HepG2 (cell line): ENCODE measurements around the gene FHL5. TPM values are rescaled to one million over a fixed set of nuclear protein-coding genes. Genes with fewer than 3 reads are reported as not detected.
"Not testable (repeated sequence)": the region's sequence is repeated elsewhere in the genome, so short reads cannot be mapped to it uniquely, and the experiment has no call there.

Source experiments
- ATAC-seq: fragments of 200-7000 bp; cut with Tn5 transposase; 3 replicates; pipeline ENCODE4 v1.9.1; 2020; ENCODE audit warnings: mild to moderate bottlenecking, moderate library complexity
- BruUV-seq: library from RNA; stranded (reverse); fragments of 400-500 nt; replicated peaks from 2 replicates; lab custom pipeline; 2021; lab: Mats Ljungman, UMichigan
- CTCF ChIA-PET: fragments of 300-600 bp; formaldehyde crosslinking; extraction: SDS; loops from one replicate; lab custom pipeline; 2021; ENCODE audit warnings: low total read pairs, inconsistent platforms, low intra/inter-chr PET ratio; lab: Yijun Ruan, JAX
- POLR2A ChIA-PET: fragments of 350-600 bp; sonication (Branson Sonifier 250); formaldehyde crosslinking; loops from one replicate; lab custom pipeline; 2020; ENCODE audit warnings: antibody characterized with exemption, inconsistent platforms; lab: Yijun Ruan, JAX
- DNase-seq: peaks from one replicate; pipeline ENCODE4 v3.0.0-alpha.2; 2015; ENCODE audit warnings: low spot score
- FAIRE-seq: peaks from 3 replicates; lab custom pipeline; 2011; peaks lifted over from hg19 to GRCh38; lab: Jason Lieb, UNC
- H2AFZ ChIP-seq: one replicate; pipeline ENCODE4 v1.6.1; 2011; ENCODE audit warnings: low read length, inconsistent platforms
- H3K27ac ChIP-seq: fragments of 300-600 bp; 3 replicates; pipeline ENCODE4 v1.8.0; 2011; ENCODE audit warnings: mixed run types, mild to moderate bottlenecking, mixed read lengths, low read length, inconsistent platforms; ENCODE audit not compliant: insufficient read depth; ENCODE audit errors: extremely low read length
- H3K27me3 ChIP-seq, 2 experiments: fragments of 200-600 bp in 1 of 2; 2 replicates in 1 of 2; 3 replicates in 1 of 2; pipeline versions ENCODE4 v1.6.0 to v1.8.0; 2011; ENCODE audit warnings: low read length in 2 of 2, mild to moderate bottlenecking in 2 of 2, moderate library complexity in 2 of 2, inconsistent platforms in 1 of 2; ENCODE audit not compliant: insufficient read depth in 2 of 2, control insufficient read depth in 1 of 2
- H3K36me3 ChIP-seq, 2 experiments: fragments of 200-600 bp in 1 of 2; replicated peaks in 1 of 2; 2 replicates in 1 of 2; 3 replicates in 1 of 2; pipeline versions ENCODE4 v1.5.1 to v1.8.0; 2011; ENCODE audit warnings: low read length in 2 of 2, inconsistent platforms in 1 of 2; ENCODE audit not compliant: insufficient read depth in 2 of 2, control insufficient read depth in 1 of 2
- H3K4me1 ChIP-seq: 2 replicates; pipeline ENCODE4 v1.5.1; 2012; ENCODE audit warnings: low read length, inconsistent platforms; ENCODE audit not compliant: insufficient read depth
- H3K4me2 ChIP-seq: 2 replicates; pipeline ENCODE4 v1.6.0; 2011; ENCODE audit warnings: low read depth, low read length, inconsistent platforms
- H3K4me3 ChIP-seq, 3 experiments: fragments of 200-600 bp in 1 of 3; sonication (generic), shearing (Covaris generic) in 1 of 3; replicated peaks in 1 of 3; 2 replicates each; pipeline ENCODE4 v1.5.1; 2011 to 2016; ENCODE audit warnings: low read length in 3 of 3, inconsistent platforms in 2 of 3, low read depth in 2 of 3, mild to moderate bottlenecking in 2 of 3, control low read depth in 1 of 3, mixed read lengths in 1 of 3; ENCODE audit not compliant: insufficient read depth in 1 of 3
- H3K79me2 ChIP-seq: one replicate; pipeline ENCODE4 v1.6.1; 2011; ENCODE audit warnings: low read length, inconsistent platforms; ENCODE audit not compliant: insufficient read depth
- H3K9ac ChIP-seq: 2 replicates; pipeline ENCODE4 v1.6.0; 2011; ENCODE audit warnings: mild to moderate bottlenecking, low read depth, low read length, inconsistent platforms; ENCODE audit not compliant: insufficient read depth
- H3K9me3 ChIP-seq: 2 replicates; pipeline ENCODE4 v1.5.1; 2012; ENCODE audit warnings: mild to moderate bottlenecking, low read length
- H4K20me1 ChIP-seq: 2 replicates; pipeline ENCODE4 v1.6.0; 2011; ENCODE audit warnings: inconsistent platforms, mild to moderate bottlenecking, low read length, moderate library complexity; ENCODE audit not compliant: insufficient read depth
- MAFF ChIP-seq: IDR thresholded peaks from 2 replicates; pipeline ENCODE4 v1.6.1; 2011; ENCODE audit warnings: low read depth, low read length, improper control_type of control experiment
- MAFK ChIP-seq, 2 experiments: IDR thresholded peaks in 1 of 2; conservative IDR thresholded peaks in 1 of 2; 2 replicates each; pipeline ENCODE4 v1.6.1; 2011; ENCODE audit warnings: improper control_type of control experiment in 2 of 2, low read length in 2 of 2
- WGBS: methylation state at CpG from one replicate; pipeline ENCODE4 v1.1.6; 2017; ENCODE audit warnings: low lambda C conversion rate; 5-methylcytosine and 5-hydroxymethylcytosine counted together
- in situ Hi-C: cut with HindIII; loops from 2 replicates; pipeline ENCODE4 v1.10.0; 2017; ENCODE audit warnings: low pct_unique_long_range_greater_than_20kb; ENCODE audit not compliant: extremely low pct_ligation_motif_present
- intact Hi-C: fragments of 100-400 bp; cut with micrococcal nuclease; formaldehyde crosslinking; loops from one replicate; pipeline ENCODE4 v1.10.0; 2022; ENCODE audit not compliant: unreplicated experiment
- polyA plus RNA-seq, 8 experiments: library from polyadenylated mRNA; depleted of rRNA in 3 of 8; stranded (reverse) in 7 of 8; unstranded in 1 of 8; fragments of >200 nt; fragmentation: Illumina TruSeq in 4 of 8; extraction: Trizol in 4 of 8; gene quantifications; 2 replicates each; pipeline versions ENCODE4 v1.2.1 to v1.2.3, GENCODE V29; 2011 to 2016; ENCODE audit warnings: low read depth in 4 of 8, missing spikeins in 1 of 8, mixed read lengths in 1 of 8; ENCODE audit not compliant: insufficient read depth in 1 of 8
- total RNA-seq, 5 experiments: library from RNA; depleted of rRNA; stranded (reverse); fragments of >200 nt; fragmentation: Illumina TruSeq; extraction: Trizol; gene quantifications; 2 replicates each; pipeline ENCODE4 v1.2.3, GENCODE V29; 2016; ENCODE audit warnings: low read depth in 1 of 5
- TF ChIP-seq, protein P1 (sequence below): IDR thresholded peaks from 2 replicates; pipeline ENCODE4 v1.6.1; 2016; ENCODE audit warnings: missing biosample characterization, missing genetic modification reagents, low read depth

The FHL5 gene
- total and polyA plus RNA-seq, 2 of the 13 experiments (the other 11 are each of a cell fraction or from before 2014, with no cell fraction given), result not detected

DNA sequence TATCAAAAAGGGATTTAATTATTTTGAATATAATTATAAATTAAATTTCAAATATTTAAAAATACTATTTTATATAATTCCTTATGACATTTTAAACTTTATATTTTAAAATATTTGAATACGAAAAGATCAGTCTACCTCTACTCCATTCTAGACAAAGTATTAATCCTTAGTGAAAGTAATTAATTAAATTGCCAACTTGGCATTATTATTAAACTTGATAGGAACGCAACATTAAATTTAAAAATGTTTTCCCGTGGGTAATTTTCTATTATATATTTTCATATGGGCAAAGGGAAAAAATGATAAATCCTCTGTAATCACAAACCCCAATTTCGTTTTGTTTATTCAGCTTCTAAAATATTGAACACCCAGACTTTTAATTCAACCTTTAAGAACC is 8.4 kb upstream of the FHL5 start:
- ATAC-seq, result no peak
- Histone ChIP-seq H3K9ac (no peak overlapping the region), H3K27ac (no peak overlapping the region), H2AFZ (no peak overlapping the region), H4K20me1 (no peaks in the 10 kb centered on the region), H3K36me3 (peaks cover 2 to 24% of the 10 kb centered on the region in 2 experiments), H3K9me3 (no peaks in the 10 kb centered on the region), H3K79me2 (no peaks in the 10 kb centered on the region), H3K4me2 (no peak overlapping the region), H3K4me1 (0 out of 2 replicates have a peak, but pooled peaks cover 7% of the 10 kb centered on the region), H3K4me3 (no peak overlapping the region), H3K27me3 (no peaks in the 10 kb centered on the region)
- WGBS, result 95% methylated on average over 4 of the region's 4 CpGs
- FAIRE-seq, result no peak
- no TSS peak for BruUV-seq
- intact Hi-C loops, result no loop called here
- ChIA-PET POLR2A (no interaction called here), CTCF (no interaction called here)
- in situ Hi-C loops, result no loop called here
- TF ChIP-seq MAFK (conservative IDR thresholded peaks at IDR 0.05 in 1 of 2, IDR thresholded peaks at IDR 0.05 in 1 of 2; ENCODE audit: low read length in 2 of 2), result peak; percentile 32 to 75; a peak in 3 of 4 replicates
- TF ChIP-seq, protein P1, sequence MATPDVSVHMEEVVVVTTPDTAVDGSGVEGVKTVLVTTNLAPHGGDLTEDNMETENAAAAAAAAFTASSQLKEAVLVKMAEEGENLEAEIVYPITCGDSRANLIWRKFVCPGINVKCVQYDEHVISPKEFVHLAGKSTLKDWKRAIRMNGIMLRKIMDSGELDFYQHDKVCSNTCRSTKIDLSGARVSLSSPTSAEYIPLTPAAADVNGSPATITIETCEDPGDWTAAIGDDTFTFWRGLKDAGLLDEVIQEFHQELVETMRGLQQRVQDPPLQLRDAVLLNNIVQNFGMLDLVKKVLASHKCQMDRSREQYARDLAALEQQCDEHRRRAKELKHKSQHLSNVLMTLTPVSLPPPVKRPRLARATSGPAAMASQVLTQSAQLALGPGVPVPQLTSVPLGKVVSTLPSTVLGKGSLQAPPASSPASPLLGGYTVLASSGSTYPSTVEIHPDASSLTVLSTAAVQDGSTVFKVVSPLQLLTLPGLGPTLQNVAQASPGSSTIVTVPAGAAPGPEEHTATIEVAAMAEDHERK (CRISPR knock-in tag), result no peak
- TF ChIP-seq MAFF, result peak; percentile 53; the same call in 1 of the 2 replicates
- no peak for DNase-seq

DNA sequence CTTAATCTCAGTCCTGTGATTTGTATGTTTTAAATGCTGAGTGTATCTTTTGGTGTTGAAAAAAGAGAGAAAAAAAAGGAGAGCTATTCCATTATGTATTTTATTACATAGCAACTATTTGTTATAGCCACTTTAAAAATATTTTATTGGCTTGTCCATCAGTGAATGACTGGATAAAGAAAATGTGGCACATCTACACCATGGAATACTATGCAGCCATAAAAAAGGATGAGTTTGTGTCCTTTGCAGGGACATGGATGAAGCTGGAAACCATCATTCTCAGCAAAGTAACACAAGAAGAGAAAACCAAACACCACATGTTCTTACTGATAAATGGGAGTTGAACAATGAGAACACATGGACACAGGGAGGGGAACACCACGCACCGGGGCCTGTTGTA is 3.2 kb upstream of the FHL5 start:
- not testable (repeated sequence) for BruUV-seq

More for the DNA sequence above, 3.2 kb upstream of the FHL5 start:
- H3K27ac ChIP-seq, ATAC-seq, H3K4me1 ChIP-seq, intact Hi-C loops, H3K4me3 ChIP-seq, FAIRE-seq, in situ Hi-C loops, DNase-seq, H2AFZ ChIP-seq, POLR2A ChIA-PET, H3K79me2 ChIP-seq, H3K9me3 ChIP-seq, H4K20me1 ChIP-seq, H3K27me3 ChIP-seq, H3K36me3 ChIP-seq, CTCF ChIA-PET, H3K9ac ChIP-seq, H3K4me2 ChIP-seq: not testable (repeated sequence)
- WGBS, result 1% methylated on average over 2 of the region's 2 CpGs
